Uterus (tissue), 4 donors: Measurements from ENCODE around the gene RAB22A. TPM values are rescaled to one million over a fixed set of nuclear protein-coding genes. Genes with fewer than 3 reads are reported as not detected.

Source experiments
- DNase-seq, 2 donors: peaks; one replicate each; pipeline ENCODE4 v3.0.0-alpha.2; 2019 to 2020
- H3K27ac ChIP-seq, 2 donors: fragments of 200-600 bp; sonication (generic); 1 replicate in 1 of 2; 2 replicates in 1 of 2; pipeline ENCODE4 v1.5.1; 2016 to 2018
- H3K27me3 ChIP-seq, 2 donors: fragments of 200-600 bp; sonication (generic); one replicate each; pipeline ENCODE4 v1.5.1; 2018 to 2019; ENCODE audit warnings: control low read depth in 1 of 2
- H3K36me3 ChIP-seq, 2 donors: fragments of 200-600 bp; sonication (generic); one replicate each; pipeline ENCODE4 v1.5.1; 2019; ENCODE audit warnings: control low read depth in 1 of 2
- H3K4me1 ChIP-seq, 2 donors: fragments of 200-600 bp; sonication (generic); one replicate each; pipeline ENCODE4 v1.5.1; 2018 to 2019; ENCODE audit warnings: control low read depth in 1 of 2
- H3K4me3 ChIP-seq, 2 donors: fragments of 200-600 bp; sonication (generic); 1 replicate in 1 of 2; 2 replicates in 1 of 2; pipeline ENCODE4 v1.5.1; 2018 to 2019; ENCODE audit warnings: mild to moderate bottlenecking in 1 of 2
- H3K9me3 ChIP-seq, 2 donors: fragments of 200-600 bp; sonication (generic); one replicate each; pipeline ENCODE4 v1.5.1; 2019; ENCODE audit warnings: control low read depth in 1 of 2
- CTCF ChIP-seq, 4 experiments: fragments of 200-600 bp in 2 of 4; fragments of 450-650 bp in 2 of 4; sonication (generic) in 2 of 4; IDR thresholded peaks; one replicate each; pipeline ENCODE4 v1.5.1; 2016 to 2019; ENCODE audit warnings: antibody characterized with exemption in 4 of 4, mild to moderate bottlenecking in 2 of 4, moderate library complexity in 1 of 4
- POLR2A ChIP-seq, 2 donors: fragments of 450-650 bp; IDR thresholded peaks; one replicate each; pipeline ENCODE4 v1.6.1; 2016; ENCODE audit warnings: antibody characterized with exemption in 2 of 2, mild to moderate bottlenecking in 1 of 2, moderate library complexity in 1 of 2
- intact Hi-C: fragments of 100-400 bp; cut with DNase I; formaldehyde crosslinking; loops from one replicate; pipeline ENCODE4 v1.15.1; 2023; ENCODE audit warnings: low total_unique reads
- total RNA-seq, 4 donors: library from RNA; depleted of rRNA in 3 of 4; stranded (reverse); fragments of >200 nt in 3 of 4; gene quantifications; one replicate each; pipeline versions ENCODE4 v1.1.0 to v1.2.4, GENCODE V29; 2014 to 2023
- donor health status: DM: yes; HTN: yes; CAD: no.

RAB22A gene
- total RNA-seq, 4 donors from 2014 or later, result 9.5 to 29.7 (median 23.3) TPM

- Histone ChIP-seq H3K36me3 (no peaks in the 10 kb centered on the region), H3K9me3 (no peaks in the 10 kb centered on the region), H3K27me3 (no peaks in the 10 kb centered on the region), H3K27ac (no peak overlapping the region), H3K4me3 (no peak overlapping the region), H3K4me1 (no peaks in the 10 kb centered on the region)
- no peak for DNase-seq
- intact Hi-C loops, result no loop called here
- TF ChIP-seq POLR2A (IDR thresholded peaks at IDR 0.05) (no peak), CTCF (IDR thresholded peaks at IDR 0.05) (no peak)
Measured at GRCh38 chr20:58359441-58359840, 49.9 kb downstream of the RAB22A start.

- no peaks in the 10 kb centered on the region for H3K9me3 ChIP-seq
- peaks cover 0 to under 1% of the 10 kb centered on the region in 2 donors for H3K4me1 ChIP-seq
- H3K27me3 ChIP-seq, result no peaks in the 10 kb centered on the region
- no peak for DNase-seq
- no peak overlapping the region for H3K4me3 ChIP-seq
- intact Hi-C loops, result no loop called here
- TF ChIP-seq CTCF (IDR thresholded peaks at IDR 0.05) (no peak), POLR2A (IDR thresholded peaks at IDR 0.05) (no peak)
- no peaks in the 10 kb centered on the region for H3K36me3 ChIP-seq
- no peak overlapping the region for H3K27ac ChIP-seq
Measured at GRCh38 chr20:58360936-58361335, 51.4 kb downstream of the RAB22A start.

GRCh38 chr20:58361481-58362205 lies 52.1 kb downstream of the RAB22A start:
- H3K27me3 ChIP-seq, result no peaks in the 10 kb centered on the region
- no peak for TF ChIP-seq POLR2A (IDR thresholded peaks at IDR 0.05)
- no peak for TF ChIP-seq CTCF (IDR thresholded peaks at IDR 0.05)
- no peak overlapping the region for H3K27ac ChIP-seq
- no peaks in the 10 kb centered on the region for H3K9me3 ChIP-seq
- H3K36me3 ChIP-seq, result no peaks in the 10 kb centered on the region
- intact Hi-C loops, result no loop called here
- H3K4me3 ChIP-seq, result no peak overlapping the region
- H3K4me1 ChIP-seq, result peaks cover 0 to 4% of the 10 kb centered on the region in 2 donors
- DNase-seq, result no peak

GRCh38 chr20:58362206-58362516 lies 52.6 kb downstream of the RAB22A start:
- Histone ChIP-seq H3K4me3 (no peak overlapping the region), H3K27me3 (no peaks in the 10 kb centered on the region), H3K4me1 (peaks cover 0 to 4% of the 10 kb centered on the region in 2 donors), H3K27ac (no peak overlapping the region), H3K36me3 (no peaks in the 10 kb centered on the region), H3K9me3 (no peaks in the 10 kb centered on the region)
- intact Hi-C loops, result no loop called here
- TF ChIP-seq CTCF (IDR thresholded peaks at IDR 0.05) (no peak), POLR2A (IDR thresholded peaks at IDR 0.05) (no peak)
- no peak for DNase-seq

GRCh38 chr20:58362970-58363369 lies 53.5 kb downstream of the RAB22A start:
- no peaks in the 10 kb centered on the region for H3K27me3 ChIP-seq
- H3K36me3 ChIP-seq, result no peaks in the 10 kb centered on the region
- H3K27ac ChIP-seq, result no peak overlapping the region
- intact Hi-C loops, result no loop called here
- H3K9me3 ChIP-seq, result no peaks in the 10 kb centered on the region
- H3K4me1 ChIP-seq, result peaks cover 0 to 4% of the 10 kb centered on the region in 2 donors
- TF ChIP-seq POLR2A (IDR thresholded peaks at IDR 0.05) (no peak), CTCF (IDR thresholded peaks at IDR 0.05) (no peak)
- no peak for DNase-seq
- no peak overlapping the region for H3K4me3 ChIP-seq
